SK-N-SH (cell line): ENCODE data around the gene KLHDC7A. TPM values are rescaled to one million over a fixed set of nuclear protein-coding genes. Genes with fewer than 3 reads are reported as not detected.

Source experiments
- CTCF ChIA-PET: fragments of 300-600, 350-600 bp; formaldehyde crosslinking; extraction: SDS; loops from one replicate; lab custom pipeline; 2021; lab: Yijun Ruan, JAX
- POLR2A ChIA-PET: fragments of 350-600 bp; sonication (Branson Sonifier 250); formaldehyde crosslinking; extraction: SDS; loops from one replicate; lab custom pipeline; 2020; ENCODE audit warnings: antibody characterized with exemption, inconsistent platforms; lab: Yijun Ruan, JAX
- DNase-seq: peaks from one replicate; pipeline ENCODE4 v3.0.0; 2012
- H2AFZ ChIP-seq: fragments of 200-600 bp; sonication (generic); 2 replicates; pipeline ENCODE4 v1.8.1; 2016; ENCODE audit warnings: antibody characterized with exemption, mild to moderate bottlenecking, low read depth
- H3F3A ChIP-seq: fragments of 200-600 bp; sonication (generic); replicated peaks from 2 replicates; pipeline ENCODE3; 2016; ENCODE audit warnings: antibody characterized with exemption, mild to moderate bottlenecking; ENCODE audit not compliant: insufficient read depth
- H3K27ac ChIP-seq, 2 experiments: fragments of 200-500 bp in 1 of 2; fragments of 200-600 bp in 1 of 2; sonication (Bioruptor generic) in 1 of 2; sonication (generic), shearing (Covaris generic) in 1 of 2; 2 replicates each; pipeline versions ENCODE4 v1.5.1 to v1.6.1; 2014 to 2016; ENCODE audit warnings: low read depth in 2 of 2, inconsistent platforms in 1 of 2, low read length in 1 of 2, mild to moderate bottlenecking in 1 of 2, mixed read lengths in 1 of 2
- H3K27me3 ChIP-seq: fragments of 200-600 bp; sonication (generic), shearing (Covaris generic); 2 replicates; pipeline ENCODE4 v1.6.1; 2016; ENCODE audit warnings: mixed run types; ENCODE audit not compliant: insufficient read depth
- H3K36me3 ChIP-seq, 2 experiments: fragments of 200-500 bp in 1 of 2; fragments of 200-600 bp in 1 of 2; sonication (Bioruptor generic) in 1 of 2; sonication (generic) in 1 of 2; replicated peaks in 1 of 2; 2 replicates each; pipeline versions ENCODE3 to v1.5.1; 2014 to 2016; ENCODE audit warnings: low read length in 1 of 2, mild to moderate bottlenecking in 1 of 2; ENCODE audit not compliant: insufficient read depth in 2 of 2, control insufficient read depth in 1 of 2
- H3K4me1 ChIP-seq, 2 experiments: fragments of 200-500 bp in 1 of 2; fragments of 200-600 bp in 1 of 2; sonication (Bioruptor generic) in 1 of 2; sonication (generic), shearing (Covaris generic) in 1 of 2; 2 replicates each; pipeline versions ENCODE4 v1.5.1 to v1.6.1; 2014 to 2016; ENCODE audit warnings: low read depth in 1 of 2, low read length in 1 of 2, mixed run types in 1 of 2; ENCODE audit not compliant: insufficient read depth in 2 of 2, control insufficient read depth in 1 of 2
- H3K4me2 ChIP-seq: fragments of 200-600 bp; sonication (generic), shearing (Covaris generic); 2 replicates; pipeline ENCODE4 v1.6.1; 2017; ENCODE audit warnings: mixed run types
- H3K4me3 ChIP-seq, 2 experiments: fragments of 200-500 bp in 1 of 2; fragments of 200-600 bp in 1 of 2; sonication (Bioruptor generic) in 1 of 2; sonication (generic), shearing (Covaris generic) in 1 of 2; 2 replicates each; pipeline versions ENCODE4 v1.5.1 to v1.8.1; 2014 to 2016; ENCODE audit warnings: low read depth in 2 of 2, inconsistent platforms in 1 of 2, low read length in 1 of 2, mild to moderate bottlenecking in 1 of 2, mixed read lengths in 1 of 2, moderate library complexity in 1 of 2
- H3K79me2 ChIP-seq: fragments of 200-600 bp; sonication (generic); 2 replicates; pipeline ENCODE4 v1.8.1; 2017; ENCODE audit warnings: mild to moderate bottlenecking; ENCODE audit not compliant: insufficient read depth
- H3K9ac ChIP-seq: fragments of 200-600 bp; sonication (generic); 2 replicates; pipeline ENCODE4 v1.6.1; 2017; ENCODE audit warnings: mixed run types
- H3K9me2 ChIP-seq: fragments of 200-600 bp; sonication (generic); 2 replicates; pipeline ENCODE4 v1.6.1; 2017; ENCODE audit warnings: mixed run types
- H3K9me3 ChIP-seq: fragments of 200-600 bp; sonication (generic); 2 replicates; pipeline ENCODE4 v1.6.1; 2017; ENCODE audit warnings: mixed run types, mild to moderate bottlenecking, moderate library complexity
- H4K20me1 ChIP-seq: fragments of 200-600 bp; sonication (generic); 2 replicates; pipeline ENCODE4 v1.6.1; 2017; ENCODE audit warnings: mild to moderate bottlenecking, mixed run types; ENCODE audit not compliant: insufficient read depth
- FOSL2 ChIP-seq: IDR thresholded peaks from 2 replicates; pipeline ENCODE4 v1.4.0; 2012; ENCODE audit warnings: low read depth, mild to moderate bottlenecking, moderate library complexity, borderline replicate concordance
- FOXM1 ChIP-seq: IDR thresholded peaks from 2 replicates; pipeline ENCODE4 v1.4.0; 2012; ENCODE audit warnings: low read depth, mild to moderate bottlenecking
- POLR2AphosphoS5 ChIP-seq: IDR thresholded peaks from 2 replicates; pipeline ENCODE4 v1.6.1; 2012; ENCODE audit warnings: low read depth, low read length
- RAD21 ChIP-seq: IDR thresholded peaks from 2 replicates; pipeline ENCODE4 v1.6.1; 2012; ENCODE audit warnings: mild to moderate bottlenecking, low read length
- RCOR1 ChIP-seq: fragments of 150-350 bp; IDR thresholded peaks from 2 replicates; pipeline ENCODE4 v1.6.1; 2017; ENCODE audit warnings: antibody characterized with exemption, low read length
- SIN3A ChIP-seq: IDR thresholded peaks from 2 replicates; pipeline ENCODE4 v1.6.1; 2012; ENCODE audit warnings: low read depth, mild to moderate bottlenecking, low read length, moderate library complexity, borderline replicate concordance
- TEAD4 ChIP-seq: IDR thresholded peaks from 2 replicates; pipeline ENCODE4 v1.4.0; 2012; ENCODE audit warnings: mild to moderate bottlenecking, borderline replicate concordance; ENCODE audit not compliant: insufficient read depth
- USF2 ChIP-seq: fragments of 150-350 bp; IDR thresholded peaks from 2 replicates; pipeline ENCODE4 v1.6.1; 2017; ENCODE audit warnings: antibody characterized with exemption, low read length, low read depth, borderline replicate concordance
- WGBS: methylation state at CpG from one replicate; pipeline ENCODE4 v1.1.6; 2017; ENCODE audit warnings: low lambda C conversion rate; 5-methylcytosine and 5-hydroxymethylcytosine counted together
- polyA plus RNA-seq, 3 experiments: library from polyadenylated mRNA; depleted of rRNA; stranded (reverse); fragments of >200 nt; gene quantifications; 2 replicates each; pipeline ENCODE4 v1.2.3, GENCODE V29; 2012
- small RNA-seq, 7 experiments: library from RNA; depleted of rRNA; stranded (forward); fragments of <200 nt; gene quantifications; one replicate each; pipeline ENCODE3, GENCODE V24; 2012

KLHDC7A gene
- polyA plus RNA-seq, 1 of the 3 experiments (the other 2 are of a cell fraction), result not detected

- TF ChIP-seq RAD21 (no peak), SIN3A (no peak), FOSL2 (no peak), POLR2AphosphoS5 (no peak), USF2 (no peak), TEAD4 (no peak), RCOR1 (no peak), FOXM1 (no peak)
- H3K9me3 ChIP-seq, result no peaks in the 10 kb centered on the region
- ChIA-PET POLR2A (no interaction called here), CTCF (interaction anchor here (1.1 kb wide), 1 partner anchor 9 kb away, joined by 3 read pairs; no protein-coding TSS in a partner anchor)
- WGBS, result 24% methylated on average over 6 of the region's 6 CpGs
- H3K36me3 ChIP-seq, result no peaks in the 10 kb centered on the region
- no peak for DNase-seq
- H3K27me3 ChIP-seq, result no peaks in the 10 kb centered on the region
- H3K4me2 ChIP-seq, result no peak overlapping the region
- H3F3A ChIP-seq, result no peaks in the 10 kb centered on the region
- no peak overlapping the region for H3K4me3 ChIP-seq
- no peaks in the 10 kb centered on the region for H3K79me2 ChIP-seq
- no peak overlapping the region for H3K27ac ChIP-seq
- peaks cover 0 to 3% of the 10 kb centered on the region in 2 experiments; a peak in 1 of 4 replicates for H3K4me1 ChIP-seq
- no peaks in the 10 kb centered on the region for H3K9me2 ChIP-seq
- H2AFZ ChIP-seq, result no peak overlapping the region
- H3K9ac ChIP-seq, result no peak overlapping the region
- no peaks in the 10 kb centered on the region for H4K20me1 ChIP-seq
These were observed 54.1 kb downstream of the KLHDC7A start for GRCh38 chr1:18534810-18535205.

Small RNA genes within 50 kb of the gene (small RNA-seq; reads per million reads assigned to genes)
- 0 to 0.77 (median 0) reads per million in 7 experiments for gene DYNLL1P3

Other genes with a start within 250 kb of the KLHDC7A start
- not detected in 2 replicates for gene PAX7, start 149.9 kb downstream of the KLHDC7A start, polyA plus RNA-seq (2012; rRNA removed)